ENCODE results near the gene KRT6A. TPM values are rescaled to one million over a fixed set of nuclear protein-coding genes. Genes with fewer than 3 reads are reported as not detected.
"Not testable (repeated sequence)": the region's sequence is repeated elsewhere in the genome, so short reads cannot be mapped to it uniquely, and the experiment has no call there.

The KRT6A gene
- total and polyA plus RNA-seq, 5 donors from 2014 or later: not detected

GRCh38 chr12:52447196-52447595 lies 45.9 kb downstream of the KRT6A start:
- H3K4me1 Mint-ChIP-seq; H3K9me3 Mint-ChIP-seq; H3K27me3 ChIP-seq (ENCODE audit: control insufficient read depth, insufficient read depth, low read length); H3K36me3 ChIP-seq (ENCODE audit: control insufficient read depth, insufficient read depth, low read length); H3K27me3 Mint-ChIP-seq; H3K4me1 ChIP-seq (ENCODE audit: control insufficient read depth, insufficient read depth, low read length, poor library complexity, severe bottlenecking); H3K9me3 ChIP-seq (ENCODE audit: control insufficient read depth in 2 of 2, low read length in 2 of 2); H3K4me3 Mint-ChIP-seq; ATAC-seq (ENCODE audit: low read depth in 2 of 2); H3K27ac Mint-ChIP-seq; H3K27ac ChIP-seq (ENCODE audit: insufficient read depth, low read length, poor library complexity, severe bottlenecking); H3K36me3 Mint-ChIP-seq; DNase-seq; H3K4me3 ChIP-seq (ENCODE audit: low read depth, low read length): not testable (repeated sequence)

DNA sequence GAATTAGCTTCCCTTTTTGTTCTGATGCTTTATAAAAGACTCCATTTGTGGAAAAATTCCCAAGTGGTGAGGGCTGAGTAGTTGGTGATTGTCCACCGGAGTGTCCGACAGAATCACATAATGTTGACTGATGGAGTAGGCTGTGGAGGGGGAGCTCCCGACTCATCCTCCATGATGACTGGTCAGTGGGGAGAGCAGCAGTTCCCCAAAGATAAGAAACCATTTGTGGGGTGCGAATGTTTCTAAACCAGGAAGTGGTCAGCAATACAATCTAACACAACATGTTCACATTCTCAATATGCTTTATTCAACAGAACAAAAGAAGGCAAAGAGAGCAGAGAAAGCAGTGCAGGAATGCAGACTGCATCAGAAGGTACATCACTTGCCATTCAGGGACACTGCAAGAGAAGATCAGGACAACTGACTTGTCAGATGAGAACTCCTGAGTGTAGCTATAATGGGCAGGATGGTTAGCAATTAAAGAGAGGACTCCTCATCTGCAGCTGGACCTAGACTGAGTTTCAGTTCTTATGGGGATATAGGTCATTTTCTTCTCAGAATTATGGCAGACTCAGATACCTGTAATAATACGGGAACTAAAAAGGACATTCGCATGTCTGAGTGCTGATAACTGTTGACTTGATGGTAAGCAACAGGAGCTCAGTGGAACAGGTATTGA lies 46.6 kb downstream of the KRT6A start:
- H3K9me3 Mint-ChIP-seq: peaks cover 0 to 10% (median 0%) of the 10 kb centered on the region in 7 donors

DNA sequence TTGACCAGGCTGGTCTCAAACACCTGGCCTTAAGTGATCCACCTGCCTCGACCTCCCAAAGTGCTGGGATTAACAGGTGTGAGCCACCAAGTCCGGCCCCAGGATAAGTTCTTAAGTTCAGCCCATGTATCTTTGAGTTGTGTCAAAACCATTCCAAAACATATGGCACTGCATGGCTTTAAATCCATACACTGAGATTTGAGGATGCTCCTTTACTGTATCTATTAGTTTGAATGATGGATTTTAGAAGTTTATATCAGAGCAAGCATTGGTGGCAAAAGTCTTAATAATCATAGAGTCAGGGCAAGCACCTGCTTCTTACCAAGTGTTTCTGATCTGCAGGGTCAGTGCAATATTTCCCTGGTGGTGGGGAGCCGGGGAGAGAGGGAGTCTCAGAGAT lies 47.2 kb downstream of the KRT6A start:
- Histone ChIP-seq H3K4me1 (ENCODE audit: control insufficient read depth, insufficient read depth, low read length, poor library complexity, severe bottlenecking) (no peaks in the 10 kb centered on the region), H3K4me3 (ENCODE audit: low read depth, low read length) (no peak overlapping the region), H3K9me3 (ENCODE audit: control insufficient read depth in 2 of 2, low read length in 2 of 2) (no peaks in the 10 kb centered on the region), H3K27ac (ENCODE audit: insufficient read depth, low read length, poor library complexity, severe bottlenecking) (no peak overlapping the region), H3K27me3 (ENCODE audit: control insufficient read depth, insufficient read depth, low read length) (peaks cover 5% of the 10 kb centered on the region), H3K36me3 (ENCODE audit: control insufficient read depth, insufficient read depth, low read length) (no peaks in the 10 kb centered on the region)
- Mint-ChIP-seq H3K27me3 (peaks cover 11% of the 10 kb centered on the region), H3K27ac (peak overlapping the region in 1 of 3 donors; percentile 1), H3K4me1 (no peaks in the 10 kb centered on the region), H3K36me3 (no peaks in the 10 kb centered on the region), H3K9me3 (peaks cover 0 to 10% (median 0%) of the 10 kb centered on the region in 7 donors), H3K4me3 (no peak overlapping the region)
- DNase-seq (no peak), ATAC-seq (ENCODE audit: low read depth in 2 of 2) (no peak)

More for the DNA sequence above, 46.6 kb downstream of the KRT6A start:
- H3K27me3 ChIP-seq (ENCODE audit: control insufficient read depth, insufficient read depth, low read length): peaks cover 3% of the 10 kb centered on the region
- Mint-ChIP-seq H3K27ac (no peak overlapping the region), H3K27me3 (peaks cover 11% of the 10 kb centered on the region), H3K36me3 (no peaks in the 10 kb centered on the region), H3K4me1 (no peaks in the 10 kb centered on the region), H3K4me3 (no peak overlapping the region)
- no peak for DNase-seq
- no peaks in the 10 kb centered on the region for H3K36me3 ChIP-seq (ENCODE audit: control insufficient read depth, insufficient read depth, low read length)
- H3K9me3 ChIP-seq (ENCODE audit: control insufficient read depth in 2 of 2, low read length in 2 of 2): no peaks in the 10 kb centered on the region
- no peak overlapping the region for H3K4me3 ChIP-seq (ENCODE audit: low read depth, low read length)
- ATAC-seq (ENCODE audit: low read depth in 2 of 2): no peak
- no peaks in the 10 kb centered on the region for H3K4me1 ChIP-seq (ENCODE audit: control insufficient read depth, insufficient read depth, low read length, poor library complexity, severe bottlenecking)
- no peak overlapping the region for H3K27ac ChIP-seq (ENCODE audit: insufficient read depth, low read length, poor library complexity, severe bottlenecking)

- Histone ChIP-seq H3K27me3 (ENCODE audit: control insufficient read depth, insufficient read depth, low read length) (peaks cover 5% of the 10 kb centered on the region), H3K4me3 (ENCODE audit: low read depth, low read length) (no peak overlapping the region), H3K9me3 (ENCODE audit: control insufficient read depth in 2 of 2, low read length in 2 of 2) (no peaks in the 10 kb centered on the region), H3K27ac (ENCODE audit: insufficient read depth, low read length, poor library complexity, severe bottlenecking) (no peak overlapping the region), H3K36me3 (ENCODE audit: control insufficient read depth, insufficient read depth, low read length) (no peaks in the 10 kb centered on the region), H3K4me1 (ENCODE audit: control insufficient read depth, insufficient read depth, low read length, poor library complexity, severe bottlenecking) (no peaks in the 10 kb centered on the region)
- no peaks in the 10 kb centered on the region for H3K4me1 Mint-ChIP-seq
- ATAC-seq (ENCODE audit: low read depth in 2 of 2): no peak
- H3K27me3 Mint-ChIP-seq: peaks cover 11% of the 10 kb centered on the region
- no peak overlapping the region for H3K4me3 Mint-ChIP-seq
- peaks cover 0 to 9% (median 0%) of the 10 kb centered on the region in 7 donors for H3K9me3 Mint-ChIP-seq
- no peak overlapping the region for H3K27ac Mint-ChIP-seq
- H3K36me3 Mint-ChIP-seq: no peaks in the 10 kb centered on the region
- DNase-seq: no peak
These were observed 48.1 kb downstream of the KRT6A start for GRCh38 chr12:52444647-52445595.

GRCh38 chr12:52443966-52444365 lies 49.1 kb downstream of the KRT6A start:
- peaks cover 11% of the 10 kb centered on the region for H3K27me3 Mint-ChIP-seq
- no peak overlapping the region for H3K27ac Mint-ChIP-seq
- no peaks in the 10 kb centered on the region for H3K36me3 Mint-ChIP-seq
- H3K9me3 Mint-ChIP-seq: peaks cover 0 to 8% (median 0%) of the 10 kb centered on the region in 7 donors
- Histone ChIP-seq H3K27ac (ENCODE audit: insufficient read depth, low read length, poor library complexity, severe bottlenecking) (no peak overlapping the region), H3K9me3 (ENCODE audit: control insufficient read depth in 2 of 2, low read length in 2 of 2) (no peaks in the 10 kb centered on the region), H3K27me3 (ENCODE audit: control insufficient read depth, insufficient read depth, low read length) (peaks cover 5% of the 10 kb centered on the region), H3K4me3 (ENCODE audit: low read depth, low read length) (no peak overlapping the region), H3K4me1 (ENCODE audit: control insufficient read depth, insufficient read depth, low read length, poor library complexity, severe bottlenecking) (no peaks in the 10 kb centered on the region), H3K36me3 (ENCODE audit: control insufficient read depth, insufficient read depth, low read length) (no peaks in the 10 kb centered on the region)
- DNase-seq (no peak), ATAC-seq (ENCODE audit: low read depth in 2 of 2) (no peak)
- H3K4me1 Mint-ChIP-seq: no peaks in the 10 kb centered on the region
- no peak overlapping the region for H3K4me3 Mint-ChIP-seq

DNA sequence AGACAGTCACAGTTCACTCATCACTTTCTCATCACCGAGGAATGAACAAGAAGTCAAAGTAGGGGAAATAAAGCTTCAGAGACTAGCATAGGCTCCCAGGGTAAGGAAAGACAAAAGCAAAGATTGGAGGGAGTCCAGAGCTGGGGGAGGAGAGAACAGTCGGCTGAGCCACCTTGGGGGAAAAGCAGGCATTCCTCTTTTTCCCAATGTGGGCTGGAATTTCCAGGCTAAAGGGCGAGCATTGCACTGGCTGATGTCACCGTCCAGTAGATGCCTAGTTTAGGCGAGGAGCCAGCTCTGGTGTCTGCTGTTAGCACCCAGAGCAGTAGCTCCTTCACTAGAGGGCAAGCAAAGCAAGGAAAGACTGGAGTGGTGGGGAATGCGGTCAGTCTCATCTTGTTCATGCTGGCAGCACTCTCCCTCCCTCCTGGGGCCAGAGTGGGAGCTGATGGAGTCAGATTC lies 50.4 kb downstream of the KRT6A start:
- ATAC-seq (ENCODE audit: low read depth in 2 of 2) (no peak), DNase-seq (no peak)
- Mint-ChIP-seq H3K36me3 (no peaks in the 10 kb centered on the region), H3K27me3 (peaks cover 10% of the 10 kb centered on the region), H3K4me1 (no peaks in the 10 kb centered on the region), H3K27ac (no peak overlapping the region), H3K9me3 (peaks cover 0 to 8% (median 0%) of the 10 kb centered on the region in 7 donors), H3K4me3 (no peak overlapping the region)
- H3K36me3 ChIP-seq (ENCODE audit: control insufficient read depth, insufficient read depth, low read length): no peaks in the 10 kb centered on the region
- no peaks in the 10 kb centered on the region for H3K9me3 ChIP-seq (ENCODE audit: control insufficient read depth in 2 of 2, low read length in 2 of 2)
- H3K27me3 ChIP-seq (ENCODE audit: control insufficient read depth, insufficient read depth, low read length): peaks cover 5% of the 10 kb centered on the region
- no peak overlapping the region for H3K4me3 ChIP-seq (ENCODE audit: low read depth, low read length)
- H3K4me1 ChIP-seq (ENCODE audit: control insufficient read depth, insufficient read depth, low read length, poor library complexity, severe bottlenecking): no peaks in the 10 kb centered on the region
- no peak overlapping the region for H3K27ac ChIP-seq (ENCODE audit: insufficient read depth, low read length, poor library complexity, severe bottlenecking)

DNA sequence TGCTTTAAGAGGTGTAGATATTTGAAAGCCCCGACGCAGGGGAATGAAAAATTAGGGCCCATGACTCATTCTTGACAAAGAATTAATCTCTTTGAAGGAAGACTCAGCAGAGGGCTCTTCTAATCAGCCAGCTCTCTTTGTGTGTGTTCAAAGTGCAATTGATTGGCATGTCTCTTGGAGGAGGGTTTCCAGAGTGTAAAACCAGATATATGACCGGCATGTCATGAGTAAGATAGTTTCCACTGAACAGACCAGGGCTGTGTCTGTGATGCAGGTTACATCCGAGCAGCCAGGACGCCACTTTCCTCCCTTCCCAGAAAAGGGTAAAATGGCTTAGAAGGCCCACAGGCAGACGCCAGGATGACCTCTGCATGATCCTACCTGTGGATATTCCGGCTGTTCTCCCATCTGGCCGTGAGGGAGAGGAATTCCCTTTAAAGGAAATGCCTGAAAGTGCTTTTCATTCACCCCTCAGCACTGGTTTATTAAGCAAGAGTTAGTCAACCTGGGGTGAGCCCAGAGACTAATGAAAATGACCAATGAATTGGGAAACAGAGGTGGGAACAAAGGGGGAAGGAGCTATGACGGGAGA lies 51.6 kb downstream of the KRT6A start:
- no peaks in the 10 kb centered on the region for H3K36me3 Mint-ChIP-seq
- peaks cover 6% of the 10 kb centered on the region for H3K27me3 Mint-ChIP-seq
- no peak for ATAC-seq (ENCODE audit: low read depth in 2 of 2)

More for the DNA sequence above, 51.6 kb downstream of the KRT6A start:
- no peak overlapping the region for H3K4me3 ChIP-seq (ENCODE audit: low read depth, low read length)
- peaks cover 0 to 8% (median 0%) of the 10 kb centered on the region in 7 donors for H3K9me3 Mint-ChIP-seq
- H3K36me3 ChIP-seq (ENCODE audit: control insufficient read depth, insufficient read depth, low read length): no peaks in the 10 kb centered on the region
- DNase-seq: no peak
- H3K4me1 ChIP-seq (ENCODE audit: control insufficient read depth, insufficient read depth, low read length, poor library complexity, severe bottlenecking): no peaks in the 10 kb centered on the region
- H3K27me3 ChIP-seq (ENCODE audit: control insufficient read depth, insufficient read depth, low read length): peaks cover 5% of the 10 kb centered on the region
- no peaks in the 10 kb centered on the region for H3K9me3 ChIP-seq (ENCODE audit: control insufficient read depth in 2 of 2, low read length in 2 of 2)
- H3K27ac ChIP-seq (ENCODE audit: insufficient read depth, low read length, poor library complexity, severe bottlenecking): no peak overlapping the region
- H3K4me3 Mint-ChIP-seq: no peak overlapping the region
- peaks cover 0 to 5% (median 0%) of the 10 kb centered on the region in 4 donors for H3K4me1 Mint-ChIP-seq
- H3K27ac Mint-ChIP-seq: no peak overlapping the region

Data from CD4-positive, CD25-positive, alpha-beta regulatory T cell (primary cell).